ENCODE measurements around the gene KLK14.

- TF ChIP-seq CTCF (IDR thresholded peaks at IDR 0.05) (no peak), POLR2A (IDR thresholded peaks at IDR 0.05) (no peak), POLR2AphosphoS5 (IDR thresholded peaks at IDR 0.05) (no peak)
These were observed 52.1 kb downstream of the KLK14 start for GRCh38 chr19:51030631-51031030.
